SK-N-SH (cell line): ENCODE measurements around the gene STAC3. TPM values are rescaled to one million over a fixed set of nuclear protein-coding genes. Genes with fewer than 3 reads are reported as not detected.

ENCODE experiments used
- CTCF ChIA-PET: fragments of 300-600, 350-600 bp; formaldehyde crosslinking; extraction: SDS; loops from one replicate; lab custom pipeline; 2021; lab: Yijun Ruan, JAX
- POLR2A ChIA-PET: fragments of 350-600 bp; sonication (Branson Sonifier 250); formaldehyde crosslinking; extraction: SDS; loops from one replicate; lab custom pipeline; 2020; ENCODE audit warnings: antibody characterized with exemption, inconsistent platforms; lab: Yijun Ruan, JAX
- DNase-seq: peaks from one replicate; pipeline ENCODE4 v3.0.0; 2012
- H2AFZ ChIP-seq: fragments of 200-600 bp; sonication (generic); 2 replicates; pipeline ENCODE4 v1.8.1; 2016; ENCODE audit warnings: antibody characterized with exemption, mild to moderate bottlenecking, low read depth
- H3F3A ChIP-seq: fragments of 200-600 bp; sonication (generic); replicated peaks from 2 replicates; pipeline ENCODE3; 2016; ENCODE audit warnings: antibody characterized with exemption, mild to moderate bottlenecking; ENCODE audit not compliant: insufficient read depth
- H3K27ac ChIP-seq, 2 experiments: fragments of 200-500 bp in 1 of 2; fragments of 200-600 bp in 1 of 2; sonication (Bioruptor generic) in 1 of 2; sonication (generic), shearing (Covaris generic) in 1 of 2; 2 replicates each; pipeline versions ENCODE4 v1.5.1 to v1.6.1; 2014 to 2016; ENCODE audit warnings: low read depth in 2 of 2, inconsistent platforms in 1 of 2, low read length in 1 of 2, mild to moderate bottlenecking in 1 of 2, mixed read lengths in 1 of 2
- H3K27me3 ChIP-seq: fragments of 200-600 bp; sonication (generic), shearing (Covaris generic); 2 replicates; pipeline ENCODE4 v1.6.1; 2016; ENCODE audit warnings: mixed run types; ENCODE audit not compliant: insufficient read depth
- H3K36me3 ChIP-seq, 2 experiments: fragments of 200-500 bp in 1 of 2; fragments of 200-600 bp in 1 of 2; sonication (Bioruptor generic) in 1 of 2; sonication (generic) in 1 of 2; replicated peaks in 1 of 2; 2 replicates each; pipeline versions ENCODE3 to v1.5.1; 2014 to 2016; ENCODE audit warnings: low read length in 1 of 2, mild to moderate bottlenecking in 1 of 2; ENCODE audit not compliant: insufficient read depth in 2 of 2, control insufficient read depth in 1 of 2
- H3K4me1 ChIP-seq, 2 experiments: fragments of 200-500 bp in 1 of 2; fragments of 200-600 bp in 1 of 2; sonication (Bioruptor generic) in 1 of 2; sonication (generic), shearing (Covaris generic) in 1 of 2; 2 replicates each; pipeline versions ENCODE4 v1.5.1 to v1.6.1; 2014 to 2016; ENCODE audit warnings: low read depth in 1 of 2, low read length in 1 of 2, mixed run types in 1 of 2; ENCODE audit not compliant: insufficient read depth in 2 of 2, control insufficient read depth in 1 of 2
- H3K4me2 ChIP-seq: fragments of 200-600 bp; sonication (generic), shearing (Covaris generic); 2 replicates; pipeline ENCODE4 v1.6.1; 2017; ENCODE audit warnings: mixed run types
- H3K4me3 ChIP-seq, 2 experiments: fragments of 200-500 bp in 1 of 2; fragments of 200-600 bp in 1 of 2; sonication (Bioruptor generic) in 1 of 2; sonication (generic), shearing (Covaris generic) in 1 of 2; 2 replicates each; pipeline versions ENCODE4 v1.5.1 to v1.8.1; 2014 to 2016; ENCODE audit warnings: low read depth in 2 of 2, inconsistent platforms in 1 of 2, low read length in 1 of 2, mild to moderate bottlenecking in 1 of 2, mixed read lengths in 1 of 2, moderate library complexity in 1 of 2
- H3K79me2 ChIP-seq: fragments of 200-600 bp; sonication (generic); 2 replicates; pipeline ENCODE4 v1.8.1; 2017; ENCODE audit warnings: mild to moderate bottlenecking; ENCODE audit not compliant: insufficient read depth
- H3K9ac ChIP-seq: fragments of 200-600 bp; sonication (generic); 2 replicates; pipeline ENCODE4 v1.6.1; 2017; ENCODE audit warnings: mixed run types
- H3K9me2 ChIP-seq: fragments of 200-600 bp; sonication (generic); 2 replicates; pipeline ENCODE4 v1.6.1; 2017; ENCODE audit warnings: mixed run types
- H3K9me3 ChIP-seq: fragments of 200-600 bp; sonication (generic); 2 replicates; pipeline ENCODE4 v1.6.1; 2017; ENCODE audit warnings: mixed run types, mild to moderate bottlenecking, moderate library complexity
- H4K20me1 ChIP-seq: fragments of 200-600 bp; sonication (generic); 2 replicates; pipeline ENCODE4 v1.6.1; 2017; ENCODE audit warnings: mild to moderate bottlenecking, mixed run types; ENCODE audit not compliant: insufficient read depth
- EP300 ChIP-seq, 2 experiments: IDR thresholded peaks; 2 replicates each; pipeline versions ENCODE4 v1.4.0 to v1.6.1; 2012; ENCODE audit warnings: borderline replicate concordance in 1 of 2, low read depth in 1 of 2, low read length in 1 of 2
- FOXJ3 ChIP-seq: sonication (generic); formaldehyde crosslinking; IDR thresholded peaks from 2 replicates; pipeline ENCODE4 v1.5.1; 2020; ENCODE audit warnings: mild to moderate bottlenecking, missing genetic modification reagents
- FOXM1 ChIP-seq: IDR thresholded peaks from 2 replicates; pipeline ENCODE4 v1.4.0; 2012; ENCODE audit warnings: low read depth, mild to moderate bottlenecking
- GABPA ChIP-seq: IDR thresholded peaks from 2 replicates; pipeline ENCODE4 v1.4.0; 2012; ENCODE audit warnings: low read depth, mild to moderate bottlenecking
- GATA2 ChIP-seq: sonication (generic); formaldehyde crosslinking; IDR thresholded peaks from 2 replicates; pipeline ENCODE4 v1.5.0; 2020; ENCODE audit warnings: mild to moderate bottlenecking, missing genetic modification reagents
- JUND ChIP-seq: IDR thresholded peaks from 2 replicates; pipeline ENCODE4 v1.4.0; 2012
- MAX ChIP-seq: IDR thresholded peaks from 2 replicates; pipeline ENCODE4 v1.4.0; 2012; ENCODE audit warnings: low read depth
- POLR2AphosphoS5 ChIP-seq: IDR thresholded peaks from 2 replicates; pipeline ENCODE4 v1.6.1; 2012; ENCODE audit warnings: low read depth, low read length
- YY1 ChIP-seq: IDR thresholded peaks from 2 replicates; pipeline ENCODE4 v1.4.0; 2012; ENCODE audit warnings: low read depth, mild to moderate bottlenecking
- WGBS: methylation state at CpG from one replicate; pipeline ENCODE4 v1.1.6; 2017; ENCODE audit warnings: low lambda C conversion rate; 5-methylcytosine and 5-hydroxymethylcytosine counted together
- polyA plus RNA-seq, 3 experiments: library from polyadenylated mRNA; depleted of rRNA; stranded (reverse); fragments of >200 nt; gene quantifications; 2 replicates each; pipeline ENCODE4 v1.2.3, GENCODE V29; 2012
- TF ChIP-seq, protein P1 (sequence below): fragments of 150-350 bp; IDR thresholded peaks from 2 replicates; pipeline ENCODE4 v1.6.1; 2016; ENCODE audit warnings: mild to moderate bottlenecking, low read depth, low read length
- TF ChIP-seq, protein P2 (sequence below): IDR thresholded peaks from 2 replicates; pipeline ENCODE4 v1.4.0; 2012; ENCODE audit warnings: low read depth, borderline replicate concordance

STAC3 gene
- polyA plus RNA-seq, 1 of the 3 experiments (the other 2 are of a cell fraction) = 0.76 TPM

GRCh38 chr12:57198329-57198728 is 52.7 kb downstream of the STAC3 start:
- 89% methylated on average over 3 of the region's 17 CpGs for WGBS
- Histone ChIP-seq H3K9ac (no peak overlapping the region), H3K9me3 (no peaks in the 10 kb centered on the region), H3K4me3 (no peak overlapping the region), H3K9me2 (no peaks in the 10 kb centered on the region), H3K4me1 (no peaks in the 10 kb centered on the region), H2AFZ (no peak overlapping the region), H3K27me3 (no peaks in the 10 kb centered on the region), H3K36me3 (peaks cover 0 to 82% of the 10 kb centered on the region in 2 experiments), H3K79me2 (no peaks in the 10 kb centered on the region), H3K27ac (no peak overlapping the region), H3K4me2 (no peak overlapping the region), H4K20me1 (no peaks in the 10 kb centered on the region), H3F3A (no peaks in the 10 kb centered on the region)
- TF ChIP-seq YY1 (no peak), GATA2 (CRISPR knock-in tag) (no peak), MAX (no peak)
- TF ChIP-seq, protein P1, sequence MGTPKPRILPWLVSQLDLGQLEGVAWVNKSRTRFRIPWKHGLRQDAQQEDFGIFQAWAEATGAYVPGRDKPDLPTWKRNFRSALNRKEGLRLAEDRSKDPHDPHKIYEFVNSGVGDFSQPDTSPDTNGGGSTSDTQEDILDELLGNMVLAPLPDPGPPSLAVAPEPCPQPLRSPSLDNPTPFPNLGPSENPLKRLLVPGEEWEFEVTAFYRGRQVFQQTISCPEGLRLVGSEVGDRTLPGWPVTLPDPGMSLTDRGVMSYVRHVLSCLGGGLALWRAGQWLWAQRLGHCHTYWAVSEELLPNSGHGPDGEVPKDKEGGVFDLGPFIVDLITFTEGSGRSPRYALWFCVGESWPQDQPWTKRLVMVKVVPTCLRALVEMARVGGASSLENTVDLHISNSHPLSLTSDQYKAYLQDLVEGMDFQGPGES = no peak
- CTCF ChIA-PET = interaction anchor here (1.3 to 6.9 kb wide), 4 partner anchors 15 to 87 kb away, joined by 3 to 48 read pairs (median 4); no protein-coding TSS in a partner anchor
- no peak for DNase-seq
- POLR2A ChIA-PET = no interaction called here

DNA sequence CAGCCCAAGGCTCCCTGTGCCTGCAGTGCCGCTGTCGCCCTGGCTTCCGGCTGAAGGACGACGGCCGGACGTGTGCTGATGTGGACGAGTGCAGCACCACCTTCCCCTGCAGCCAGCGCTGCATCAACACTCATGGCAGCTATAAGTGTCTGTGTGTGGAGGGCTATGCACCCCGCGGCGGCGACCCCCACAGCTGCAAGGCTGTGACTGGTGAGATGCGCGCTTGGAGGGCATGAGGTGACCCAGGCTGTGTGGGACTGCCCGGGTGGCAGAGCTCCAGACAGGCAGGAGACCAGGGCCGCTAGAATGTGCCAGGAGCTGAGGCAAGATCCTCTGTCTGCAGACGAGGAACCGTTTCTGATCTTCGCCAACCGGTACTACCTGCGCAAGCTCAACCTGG is 54.0 kb downstream of the STAC3 start:
- no peak overlapping the region for H2AFZ ChIP-seq
- no peak for DNase-seq
- no peaks in the 10 kb centered on the region for H3K27me3 ChIP-seq
- no peak overlapping the region for H3K4me2 ChIP-seq
- H3K4me3 ChIP-seq = no peak overlapping the region
- peaks cover 0 to 86% of the 10 kb centered on the region in 2 experiments for H3K36me3 ChIP-seq
- H3K9me3 ChIP-seq = no peaks in the 10 kb centered on the region
- no peak overlapping the region for H3K27ac ChIP-seq
- no peaks in the 10 kb centered on the region for H4K20me1 ChIP-seq
- ChIA-PET POLR2A (no interaction called here), CTCF (interaction anchor here (0.9 to 6.9 kb wide), 5 partner anchors 14 to 44 kb away, joined by 3 to 48 read pairs (median 5); no protein-coding TSS in a partner anchor)
- TF ChIP-seq FOXJ3 (no peak), GABPA (no peak), EP300 (IDR thresholded peaks at IDR 0.05; ENCODE audit: borderline replicate concordance in 1 of 2, low read depth in 1 of 2, low read length in 1 of 2) (no peak), GATA2 (CRISPR knock-in tag) (no peak), FOXM1 (no peak), JUND (no peak), POLR2AphosphoS5 (no peak)
- TF ChIP-seq, protein P2, sequence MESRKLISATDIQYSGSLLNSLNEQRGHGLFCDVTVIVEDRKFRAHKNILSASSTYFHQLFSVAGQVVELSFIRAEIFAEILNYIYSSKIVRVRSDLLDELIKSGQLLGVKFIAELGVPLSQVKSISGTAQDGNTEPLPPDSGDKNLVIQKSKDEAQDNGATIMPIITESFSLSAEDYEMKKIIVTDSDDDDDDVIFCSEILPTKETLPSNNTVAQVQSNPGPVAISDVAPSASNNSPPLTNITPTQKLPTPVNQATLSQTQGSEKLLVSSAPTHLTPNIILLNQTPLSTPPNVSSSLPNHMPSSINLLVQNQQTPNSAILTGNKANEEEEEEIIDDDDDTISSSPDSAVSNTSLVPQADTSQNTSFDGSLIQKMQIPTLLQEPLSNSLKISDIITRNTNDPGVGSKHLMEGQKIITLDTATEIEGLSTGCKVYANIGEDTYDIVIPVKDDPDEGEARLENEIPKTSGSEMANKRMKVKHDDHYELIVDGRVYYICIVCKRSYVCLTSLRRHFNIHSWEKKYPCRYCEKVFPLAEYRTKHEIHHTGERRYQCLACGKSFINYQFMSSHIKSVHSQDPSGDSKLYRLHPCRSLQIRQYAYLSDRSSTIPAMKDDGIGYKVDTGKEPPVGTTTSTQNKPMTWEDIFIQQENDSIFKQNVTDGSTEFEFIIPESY = no peak
- no peaks in the 10 kb centered on the region for H3K4me1 ChIP-seq
- no peaks in the 10 kb centered on the region for H3K9me2 ChIP-seq
- 91% methylated on average over 21 of the region's 22 CpGs for WGBS
- H3K9ac ChIP-seq = no peak overlapping the region
- no peaks in the 10 kb centered on the region for H3K79me2 ChIP-seq
- H3F3A ChIP-seq = no peaks in the 10 kb centered on the region
